SK-N-SH treated with all-trans-retinoic acid at 6 μM for 48 hours (cell line): Measurements from ENCODE around the gene GFPT2.

Experiments
- ARNTL ChIP-seq: fragments of 450-650 bp; formaldehyde crosslinking; IDR thresholded peaks from 2 replicates; pipeline ENCODE4 v1.5.0; 2020; ENCODE audit warnings: low read depth, mild to moderate bottlenecking, moderate library complexity, borderline replicate concordance
- BACH2 ChIP-seq: fragments of 250-450 bp; sonication (Bioruptor Pico); IDR thresholded peaks from 2 replicates; pipeline ENCODE4 v1.9.0; 2021; ENCODE audit warnings: mild to moderate bottlenecking, borderline replicate concordance
- CREB5 ChIP-seq: fragments of 250-450 bp; sonication (Bioruptor Pico); IDR thresholded peaks from 2 replicates; pipeline ENCODE4 v1.5.1; 2020; ENCODE audit warnings: low read depth, mild to moderate bottlenecking, moderate library complexity
- ESRRG ChIP-seq: fragments of 250-450 bp; sonication (Bioruptor Pico); IDR thresholded peaks from 2 replicates; pipeline ENCODE4 v1.6.1; 2021; ENCODE audit warnings: mild to moderate bottlenecking
- GLIS3 ChIP-seq: fragments of 250-450 bp; sonication (Bioruptor Pico); IDR thresholded peaks from 2 replicates; pipeline ENCODE4 v1.5.0; 2020; ENCODE audit warnings: mild to moderate bottlenecking, moderate library complexity
- POU6F1 ChIP-seq: fragments of 250-450 bp; sonication (Bioruptor Pico); IDR thresholded peaks from 2 replicates; pipeline ENCODE4 v1.8.0; 2021; ENCODE audit warnings: low read depth, mild to moderate bottlenecking, moderate library complexity, borderline replicate concordance
- RARB ChIP-seq: fragments of 250-450 bp; sonication (Bioruptor Pico); IDR thresholded peaks from 2 replicates; pipeline ENCODE4 v1.8.0; 2021; ENCODE audit warnings: mild to moderate bottlenecking, moderate library complexity
- TCF4 ChIP-seq: fragments of 250-450 bp; sonication (Bioruptor Pico); IDR thresholded peaks from 2 replicates; pipeline ENCODE4 v1.8.0; 2021; ENCODE audit warnings: mild to moderate bottlenecking, moderate library complexity, borderline replicate concordance
- TSHZ2 ChIP-seq: fragments of 250-450 bp; sonication (Bioruptor Pico); IDR thresholded peaks from 2 replicates; pipeline ENCODE4 v1.5.0; 2020; ENCODE audit warnings: mild to moderate bottlenecking, moderate library complexity
- ZFP3 ChIP-seq: fragments of 250-450 bp; sonication (Bioruptor Pico); IDR thresholded peaks from 2 replicates; pipeline ENCODE4 v1.5.0; 2020; ENCODE audit warnings: mild to moderate bottlenecking, moderate library complexity
- ZFP30 ChIP-seq: fragments of 450-650 bp; formaldehyde crosslinking; IDR thresholded peaks from 2 replicates; pipeline ENCODE4 v1.5.0; 2022; ENCODE audit warnings: mild to moderate bottlenecking, moderate library complexity
- ZNF565 ChIP-seq: fragments of 450-650 bp; formaldehyde crosslinking; conservative IDR thresholded peaks from 2 replicates; pipeline ENCODE4 v1.5.0; 2020; ENCODE audit warnings: low read depth, mild to moderate bottlenecking, moderate library complexity
- ZNF8 ChIP-seq: fragments of 450-650 bp; formaldehyde crosslinking; IDR thresholded peaks from 2 replicates; pipeline ENCODE4 v1.5.0; 2020; ENCODE audit warnings: mild to moderate bottlenecking, moderate library complexity
- TF ChIP-seq, protein P1 (sequence below): fragments of 250-450 bp; sonication (Bioruptor Pico); IDR thresholded peaks from 2 replicates; pipeline ENCODE4 v1.5.1; 2021; ENCODE audit warnings: mild to moderate bottlenecking, moderate library complexity

GRCh38 chr5:180350296-180350695, 2.8 kb downstream of the GFPT2 start:
- TF ChIP-seq ZNF565 (CRISPR knock-in tag) (no peak), CREB5 (CRISPR knock-in tag) (no peak), BACH2 (CRISPR knock-in tag) (no peak), TSHZ2 (no peak), RARB (CRISPR knock-in tag) (no peak), POU6F1 (no peak), ZNF8 (CRISPR knock-in tag) (no peak), ARNTL (CRISPR knock-in tag) (no peak), ZFP30 (CRISPR knock-in tag) (no peak), TCF4 (CRISPR knock-in tag) (no peak), ESRRG (CRISPR knock-in tag) (no peak), GLIS3 (CRISPR knock-in tag) (no peak), ZFP3 (CRISPR knock-in tag) (no peak)
- TF ChIP-seq, protein P1, sequence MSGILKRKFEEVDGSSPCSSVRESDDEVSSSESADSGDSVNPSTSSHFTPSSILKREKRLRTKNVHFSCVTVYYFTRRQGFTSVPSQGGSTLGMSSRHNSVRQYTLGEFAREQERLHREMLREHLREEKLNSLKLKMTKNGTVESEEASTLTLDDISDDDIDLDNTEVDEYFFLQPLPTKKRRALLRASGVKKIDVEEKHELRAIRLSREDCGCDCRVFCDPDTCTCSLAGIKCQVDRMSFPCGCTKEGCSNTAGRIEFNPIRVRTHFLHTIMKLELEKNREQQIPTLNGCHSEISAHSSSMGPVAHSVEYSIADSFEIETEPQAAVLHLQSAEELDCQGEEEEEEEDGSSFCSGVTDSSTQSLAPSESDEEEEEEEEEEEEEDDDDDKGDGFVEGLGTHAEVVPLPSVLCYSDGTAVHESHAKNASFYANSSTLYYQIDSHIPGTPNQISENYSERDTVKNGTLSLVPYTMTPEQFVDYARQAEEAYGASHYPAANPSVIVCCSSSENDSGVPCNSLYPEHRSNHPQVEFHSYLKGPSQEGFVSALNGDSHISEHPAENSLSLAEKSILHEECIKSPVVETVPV, result no peak
